ENCODE data around the gene INPP4B.
"Not testable (repeated sequence)": the region's sequence is repeated elsewhere in the genome, so short reads cannot be mapped to it uniquely, and the experiment has no call there.

Gene INPP4B

DNA sequence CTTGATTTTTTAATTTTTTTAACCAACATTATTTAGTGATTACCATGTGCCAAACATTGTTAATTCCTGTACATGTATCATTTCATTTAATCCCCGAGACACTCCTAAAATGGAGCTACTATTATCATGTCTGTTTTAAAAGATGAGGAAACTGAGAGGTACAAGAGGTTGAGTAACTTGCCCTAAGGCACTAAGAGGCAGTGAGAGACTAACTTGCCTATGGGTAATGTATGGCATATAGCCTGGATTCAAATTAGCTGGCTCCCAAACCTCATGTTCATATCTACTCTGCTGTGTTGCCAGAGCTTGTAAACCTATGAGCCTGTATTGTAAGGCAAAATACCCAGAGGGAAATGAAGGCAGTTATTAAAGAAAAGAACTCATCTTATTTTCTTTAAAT, 766.1 kb downstream of the INPP4B start:
- no peak for DNase-seq (ENCODE audit: low read depth)

DNA sequence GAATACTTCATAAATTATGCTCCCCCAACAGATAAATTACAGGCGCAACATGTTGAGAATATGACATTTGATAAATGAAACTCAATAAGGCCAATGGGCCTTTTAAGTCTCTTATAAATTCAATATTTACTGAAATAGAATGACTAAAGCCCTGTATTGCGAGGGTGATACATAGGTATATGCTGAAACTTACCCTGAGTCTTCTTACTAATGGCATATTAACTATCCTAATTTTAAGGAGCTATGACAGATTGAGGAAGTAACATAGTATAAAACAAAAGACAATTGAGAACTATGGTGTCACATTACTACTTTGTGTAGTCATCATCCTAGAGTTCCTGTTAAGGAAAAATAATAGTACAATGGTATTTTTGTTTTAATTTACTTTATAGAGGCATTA, 769.1 kb downstream of the INPP4B start:
- DNase-seq (ENCODE audit: low read depth) = no peak

DNA sequence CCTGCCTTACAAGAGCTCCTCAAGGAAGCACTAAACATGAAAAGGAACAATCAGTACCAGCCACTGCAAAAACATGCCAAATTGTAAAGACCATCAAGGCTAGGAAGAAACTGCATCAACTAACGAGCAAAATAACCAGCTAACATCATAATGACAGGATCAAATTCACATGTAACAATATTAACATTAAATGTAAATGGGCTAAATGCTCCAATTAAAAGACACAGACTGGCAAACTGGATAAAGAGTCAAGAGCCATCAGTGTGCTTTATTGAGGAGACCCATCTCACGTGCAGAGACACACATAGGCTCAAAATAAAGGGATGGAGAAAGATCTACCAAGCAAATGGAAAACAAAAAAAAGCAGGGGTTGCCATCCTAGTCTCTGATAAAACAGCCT, 777.8 kb downstream of the INPP4B start:
- DNase-seq (ENCODE audit: low read depth) = not testable (repeated sequence)

DNA sequence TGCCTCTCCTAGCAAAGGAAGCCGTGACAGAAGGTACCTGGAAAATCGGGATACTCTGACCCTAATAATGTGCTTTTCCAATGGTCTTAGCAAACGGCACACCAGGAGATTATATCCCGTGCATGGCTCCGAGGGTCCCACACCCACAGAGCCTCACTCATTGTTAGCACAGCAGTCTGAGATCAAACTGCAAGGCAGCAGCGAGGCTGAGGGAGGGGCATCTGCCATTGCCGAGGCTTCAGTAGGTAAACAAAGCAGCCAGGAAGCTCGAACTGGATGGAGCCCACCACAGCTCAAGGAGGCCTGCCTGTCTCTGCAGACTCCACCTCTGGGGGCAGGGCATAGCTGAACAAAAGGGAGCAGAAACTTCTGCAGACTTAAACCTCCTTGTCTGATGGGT, 779.5 kb downstream of the INPP4B start:
- not testable (repeated sequence) for DNase-seq (ENCODE audit: low read depth)

DNA sequence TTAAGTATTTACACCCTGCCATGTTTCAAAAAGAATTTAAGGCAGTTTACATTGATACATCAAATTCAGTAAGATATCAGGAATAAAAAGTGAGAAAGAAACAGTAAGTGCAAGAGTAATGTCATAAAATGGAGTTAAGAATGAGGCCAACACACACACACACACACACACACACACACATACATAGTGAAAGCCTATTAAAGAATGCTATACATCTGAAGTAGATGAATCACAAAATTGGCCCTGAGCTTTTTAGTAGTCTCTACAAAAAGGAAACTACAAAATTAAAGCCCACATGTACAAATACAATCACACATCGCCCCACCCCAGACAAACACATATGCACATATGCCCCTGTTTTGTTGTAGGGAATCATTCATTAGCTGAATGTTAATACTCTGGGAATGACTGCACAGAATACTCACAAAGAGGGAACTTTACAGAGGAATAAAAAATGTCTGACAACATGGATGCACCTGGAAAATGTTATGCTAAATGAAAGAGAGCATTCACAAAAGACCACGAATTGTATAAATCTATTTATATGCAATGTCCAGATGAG, 780.9 kb downstream of the INPP4B start:
- no peak for DNase-seq (ENCODE audit: low read depth)

DNA sequence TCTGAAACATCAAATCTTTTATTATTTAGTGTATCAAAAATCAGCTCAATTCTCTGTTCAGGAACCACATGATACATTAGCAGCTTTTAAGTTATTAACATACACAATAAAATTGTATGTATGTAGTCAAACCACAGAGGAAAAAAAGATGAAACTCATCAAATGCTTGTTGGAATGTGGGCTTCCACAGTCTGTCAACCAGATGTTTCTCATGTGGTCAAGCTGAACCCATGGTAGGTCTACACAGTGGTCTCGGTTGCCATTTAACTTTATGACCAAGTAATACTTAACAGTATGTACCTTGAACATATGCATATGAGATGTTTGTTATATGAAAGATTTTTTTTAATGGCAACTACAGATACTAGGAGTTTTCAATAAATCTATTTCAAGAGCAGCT, 781.9 kb downstream of the INPP4B start:
- no peak for DNase-seq (ENCODE audit: low read depth)

DNA sequence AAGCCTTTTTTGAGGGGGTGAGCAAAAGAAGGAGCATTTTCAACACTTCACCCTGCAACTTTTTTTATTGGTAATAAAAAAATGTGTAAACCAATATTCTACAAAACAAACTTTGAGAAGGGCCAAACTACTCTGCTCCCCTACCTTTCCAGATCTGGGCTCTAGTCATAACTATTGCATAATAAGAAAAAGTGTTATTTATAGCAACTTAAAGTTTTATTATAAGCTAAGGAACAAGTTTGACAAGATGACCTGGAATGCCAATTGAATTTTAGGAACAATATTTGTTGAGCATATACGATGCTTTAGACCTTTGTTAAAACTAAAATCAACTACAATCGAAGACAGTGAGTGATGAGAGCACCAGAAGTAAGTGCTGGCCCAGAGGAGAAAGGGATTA, 800.1 kb downstream of the INPP4B start:
- DNase-seq (ENCODE audit: low read depth) = no peak

DNA sequence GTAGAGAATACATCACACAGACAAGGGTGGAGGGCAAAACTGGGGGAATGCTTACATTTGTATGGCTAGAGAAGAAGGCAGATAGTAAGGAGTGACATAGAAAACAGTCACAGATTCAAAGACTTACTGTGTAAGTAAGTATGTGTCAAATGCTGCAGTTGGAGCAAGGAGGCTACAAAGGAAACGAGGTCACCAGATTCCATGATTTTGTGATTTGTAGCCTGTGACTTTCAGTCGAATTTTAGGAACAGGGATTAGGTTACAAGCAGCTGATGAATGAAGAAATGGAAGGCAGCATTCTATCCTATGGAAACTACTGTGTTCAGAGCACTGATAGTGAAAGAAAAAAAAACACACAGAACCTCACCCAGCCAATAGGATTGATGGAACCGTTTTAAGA, 801.8 kb downstream of the INPP4B start:
- no peak for DNase-seq (ENCODE audit: low read depth)

DNA sequence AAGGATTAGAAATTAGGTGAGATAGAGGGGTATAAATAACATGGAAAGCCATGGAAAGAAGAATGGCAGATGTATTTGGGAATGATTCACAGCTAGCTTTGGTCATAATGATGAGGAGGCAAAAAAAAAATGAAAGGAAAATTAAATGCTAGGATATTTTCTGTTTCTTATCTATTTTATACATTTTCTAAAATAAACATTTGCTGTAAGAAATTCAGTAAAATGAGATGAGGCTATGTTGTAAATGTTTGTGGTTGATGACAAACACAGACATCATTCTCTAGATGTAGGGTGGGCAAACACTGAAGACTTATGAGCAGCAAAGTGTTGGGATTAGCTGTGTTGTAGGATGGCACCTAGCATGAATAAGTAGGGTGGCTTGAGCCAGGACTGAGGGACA, 802.6 kb downstream of the INPP4B start:
- DNase-seq (ENCODE audit: low read depth) = no peak

DNA sequence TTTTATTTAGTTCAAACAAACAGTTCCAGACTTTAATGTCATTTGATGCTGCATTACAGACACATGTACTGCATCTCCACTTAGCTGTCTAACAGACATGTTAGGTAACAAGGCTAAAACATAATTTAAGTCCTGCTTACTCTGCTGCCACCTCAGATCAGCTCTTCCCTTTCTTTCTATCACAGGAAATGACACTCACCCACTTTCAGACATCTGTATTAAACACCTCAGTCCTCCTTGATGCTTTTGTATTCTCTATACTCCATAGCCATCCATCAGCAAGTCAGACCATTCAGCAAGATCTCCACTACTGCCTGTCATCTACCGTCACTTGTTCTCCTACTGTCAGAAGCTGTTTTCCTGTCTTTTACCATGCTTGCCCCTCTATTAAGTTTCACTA, 804.3 kb downstream of the INPP4B start:
- DNase-seq (ENCODE audit: low read depth) = no peak

DNA sequence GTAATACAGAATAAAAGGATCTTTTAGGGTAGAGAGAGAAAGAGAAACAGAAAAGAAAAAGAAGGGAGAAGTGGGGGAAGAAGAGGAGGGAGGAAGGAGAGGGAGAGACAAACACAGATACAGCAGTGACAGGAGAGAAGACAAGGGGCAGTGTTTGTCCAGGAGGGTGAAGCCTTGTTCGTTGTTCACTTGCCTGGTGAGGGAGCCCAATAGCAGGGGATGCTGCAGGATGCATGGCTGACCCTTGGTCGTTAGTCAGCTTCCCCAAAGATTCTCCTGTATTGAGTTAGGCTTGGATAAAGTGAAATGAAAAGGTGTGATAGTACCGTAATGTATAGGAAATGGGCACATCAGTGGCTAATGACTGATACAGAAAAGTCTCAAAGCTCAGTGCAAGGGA, 806.1 kb downstream of the INPP4B start:
- DNase-seq (ENCODE audit: low read depth) = no peak

DNA sequence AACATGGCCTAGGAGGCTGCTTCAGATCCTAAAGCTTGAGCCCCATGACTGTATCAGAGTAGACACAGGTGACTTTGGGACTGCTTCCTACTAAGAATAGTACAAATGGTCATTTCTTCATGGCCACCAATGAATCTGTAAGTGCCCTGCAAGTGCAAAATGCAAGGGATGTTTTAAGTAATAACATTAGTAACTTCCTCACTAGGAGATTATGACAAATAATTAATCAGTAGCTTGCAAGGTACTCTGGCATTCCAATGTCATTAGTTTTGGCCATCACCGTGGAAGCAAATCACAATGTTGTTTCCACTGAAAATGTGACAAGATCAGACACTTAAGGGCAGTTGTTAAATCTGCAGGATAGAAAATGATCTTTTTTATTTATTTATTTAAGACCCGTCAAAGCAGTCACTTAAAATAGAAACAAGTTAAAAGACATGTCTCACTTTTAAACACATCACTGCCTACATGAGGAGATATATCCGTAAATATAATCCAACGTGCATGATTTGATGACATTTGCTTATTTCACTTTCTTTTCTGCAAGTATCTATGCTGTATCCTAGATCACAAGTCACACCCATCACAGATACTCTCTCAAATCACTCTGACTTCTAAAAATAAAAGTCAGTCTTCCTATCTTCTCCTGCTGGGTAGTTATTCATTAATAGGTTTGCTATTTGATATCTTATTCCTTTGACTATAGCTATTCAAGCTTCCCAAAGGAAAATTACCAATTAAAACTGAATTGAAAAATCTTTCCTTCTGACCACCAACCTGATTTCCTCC, 809.1 kb downstream of the INPP4B start:
- DNase-seq (ENCODE audit: low read depth) = no peak

DNA sequence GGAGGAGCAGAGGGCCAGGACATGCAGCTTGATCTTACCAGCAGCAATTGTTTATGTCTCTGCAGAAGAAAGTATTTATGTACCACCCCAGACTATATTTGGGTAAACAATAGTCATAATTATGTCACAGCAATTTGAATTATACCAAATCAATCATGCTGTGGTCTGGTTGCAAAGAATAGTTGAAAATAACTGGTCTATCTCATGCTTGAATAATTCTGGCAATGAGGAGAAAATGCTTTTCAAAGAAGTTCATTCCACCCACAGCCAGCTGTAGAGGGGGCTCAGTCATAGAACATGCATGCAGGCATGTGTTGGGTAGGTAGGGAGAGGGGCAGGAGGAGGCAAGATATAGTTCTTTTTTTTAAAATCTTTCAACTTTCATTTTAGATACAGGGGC, 810.5 kb downstream of the INPP4B start:
- DNase-seq (ENCODE audit: low read depth) = no peak

DNA sequence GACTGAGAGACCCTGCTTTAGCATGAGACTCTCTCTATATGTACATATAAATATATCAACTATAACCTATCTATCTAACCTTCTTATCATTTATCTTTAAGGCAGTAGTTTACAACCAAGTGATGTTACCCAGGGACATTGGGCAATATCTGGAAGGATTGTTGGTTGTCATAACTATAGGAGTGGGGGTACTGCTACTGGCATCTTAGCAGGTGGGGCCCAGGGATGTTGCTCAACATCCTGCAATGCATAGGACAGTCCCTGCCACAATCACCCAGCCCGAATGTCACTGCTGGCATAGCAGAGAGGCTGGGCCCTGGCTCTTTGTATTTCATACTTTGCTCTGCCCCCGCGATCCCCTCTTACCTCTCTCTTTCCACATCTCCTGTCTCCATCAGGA, 812.0 kb downstream of the INPP4B start:
- DNase-seq (ENCODE audit: low read depth) = no peak

DNA sequence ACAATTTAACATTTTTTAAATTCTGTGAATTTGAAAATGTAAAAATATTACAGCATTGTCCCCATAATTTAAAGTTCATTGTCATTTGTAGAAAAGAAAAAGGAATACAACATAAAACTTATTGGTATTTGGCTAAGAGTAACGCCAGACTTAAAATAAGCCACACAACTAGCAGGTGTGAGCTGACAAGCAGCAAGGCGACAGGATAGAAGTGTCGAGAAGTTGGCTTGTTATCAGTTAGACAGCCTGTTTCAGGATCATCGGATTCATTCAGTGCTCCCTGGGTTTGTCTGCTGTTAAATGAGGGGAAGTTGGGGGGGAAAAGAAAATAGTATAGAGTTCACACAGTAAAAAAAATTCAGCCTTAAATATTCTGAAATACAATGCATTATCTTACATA, 816.1 kb downstream of the INPP4B start:
- DNase-seq (ENCODE audit: low read depth) = no peak

DNA sequence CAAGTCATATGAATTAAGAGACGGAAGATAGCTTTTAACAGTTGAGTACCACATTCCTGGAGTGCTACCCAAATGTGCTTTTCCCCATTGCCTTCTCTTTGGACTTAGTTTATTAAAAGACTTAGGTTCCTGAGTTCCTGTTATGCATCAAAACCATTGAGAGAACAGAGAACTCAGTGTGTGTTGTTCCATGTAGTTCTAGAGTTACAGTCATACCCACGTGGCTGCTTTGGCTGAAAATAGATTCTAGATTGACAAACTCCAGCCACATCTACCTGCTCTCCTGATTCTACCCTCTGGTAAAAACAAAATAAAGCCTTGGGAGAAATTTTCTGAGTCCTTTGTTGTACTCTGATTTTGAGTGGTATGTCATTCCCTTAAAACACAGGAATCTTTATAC, 824.3 kb downstream of the INPP4B start:
- no peak for DNase-seq (ENCODE audit: low read depth)

DNA sequence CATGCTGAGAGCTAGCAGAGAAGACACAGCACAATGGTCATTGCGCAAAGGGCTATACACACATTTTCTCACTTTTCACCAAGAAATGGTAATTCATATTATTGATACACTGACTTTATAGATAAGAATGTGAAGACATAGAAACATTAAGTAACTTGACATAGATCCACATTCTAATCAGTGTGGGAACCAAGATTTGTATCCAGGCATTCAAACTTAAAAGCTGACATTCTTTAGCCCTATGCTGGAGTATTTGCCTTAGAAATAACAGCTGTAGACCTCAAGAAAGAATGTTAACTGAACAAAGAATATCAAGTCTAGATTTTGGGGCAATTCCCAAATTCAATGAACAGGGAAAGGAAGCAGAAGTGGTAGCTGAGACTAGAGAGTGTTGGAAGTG, 824.9 kb downstream of the INPP4B start:
- no peak for DNase-seq (ENCODE audit: low read depth)

DNA sequence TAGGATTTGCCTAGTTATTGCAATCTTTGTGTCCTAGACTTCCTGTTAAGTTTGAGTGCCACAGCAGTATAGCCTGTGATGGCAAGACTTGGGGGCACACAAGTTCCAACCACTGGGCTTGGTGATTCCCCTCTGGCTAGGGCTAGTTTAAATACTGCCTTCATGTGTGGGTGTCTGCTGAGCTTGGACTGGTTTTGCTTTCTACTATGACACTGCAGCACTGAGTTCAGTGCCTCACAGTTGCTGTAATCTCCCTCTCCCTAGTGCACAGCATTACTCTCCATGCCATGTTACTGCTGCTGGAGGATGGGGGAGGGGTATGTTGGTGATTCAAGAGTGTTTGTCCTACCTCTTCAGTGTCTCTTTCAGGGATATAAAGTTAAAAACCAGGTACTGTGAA, 830.1 kb downstream of the INPP4B start:
- DNase-seq (ENCODE audit: low read depth) = no peak

DNA sequence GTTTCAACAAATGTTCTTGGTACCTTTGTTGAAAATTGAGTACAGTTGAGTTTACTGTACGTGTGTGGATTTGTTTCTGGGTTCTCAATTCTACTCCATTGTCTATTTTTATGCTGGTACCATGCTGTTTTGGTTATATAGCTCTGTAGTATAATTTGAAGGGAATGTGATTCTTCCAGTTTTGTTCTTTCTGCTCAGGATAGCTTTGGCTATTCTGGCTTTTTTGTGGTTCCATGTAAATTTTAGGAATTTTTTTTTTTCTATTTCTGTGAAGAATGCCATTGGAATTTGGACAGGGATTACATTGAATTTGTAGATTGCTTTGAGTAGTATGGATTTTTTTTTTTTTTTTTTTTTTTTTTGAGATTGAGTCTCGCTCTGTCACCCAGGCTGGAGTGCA, 836.4 kb downstream of the INPP4B start:
- DNase-seq (ENCODE audit: low read depth) = no peak

DNA sequence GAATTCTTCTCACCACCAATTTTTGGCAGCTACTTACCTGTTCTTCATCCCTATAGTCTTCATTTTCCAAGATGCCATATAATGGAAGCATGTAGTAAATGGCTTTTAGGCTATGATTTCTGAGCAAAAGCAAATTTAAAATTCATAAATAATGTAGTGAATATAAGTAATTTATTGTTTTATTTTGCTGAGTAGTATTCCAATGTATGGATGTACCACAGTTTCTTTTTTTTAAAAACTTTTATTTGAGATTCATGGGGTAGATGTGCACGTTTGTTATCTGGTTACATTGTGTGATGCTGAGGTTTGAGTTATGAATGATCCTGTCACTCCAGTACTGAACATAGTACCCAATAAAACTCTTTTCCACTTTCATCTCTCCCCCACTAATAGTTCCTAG, 840.6 kb downstream of the INPP4B start:
- DNase-seq (ENCODE audit: low read depth) = no peak

DNA sequence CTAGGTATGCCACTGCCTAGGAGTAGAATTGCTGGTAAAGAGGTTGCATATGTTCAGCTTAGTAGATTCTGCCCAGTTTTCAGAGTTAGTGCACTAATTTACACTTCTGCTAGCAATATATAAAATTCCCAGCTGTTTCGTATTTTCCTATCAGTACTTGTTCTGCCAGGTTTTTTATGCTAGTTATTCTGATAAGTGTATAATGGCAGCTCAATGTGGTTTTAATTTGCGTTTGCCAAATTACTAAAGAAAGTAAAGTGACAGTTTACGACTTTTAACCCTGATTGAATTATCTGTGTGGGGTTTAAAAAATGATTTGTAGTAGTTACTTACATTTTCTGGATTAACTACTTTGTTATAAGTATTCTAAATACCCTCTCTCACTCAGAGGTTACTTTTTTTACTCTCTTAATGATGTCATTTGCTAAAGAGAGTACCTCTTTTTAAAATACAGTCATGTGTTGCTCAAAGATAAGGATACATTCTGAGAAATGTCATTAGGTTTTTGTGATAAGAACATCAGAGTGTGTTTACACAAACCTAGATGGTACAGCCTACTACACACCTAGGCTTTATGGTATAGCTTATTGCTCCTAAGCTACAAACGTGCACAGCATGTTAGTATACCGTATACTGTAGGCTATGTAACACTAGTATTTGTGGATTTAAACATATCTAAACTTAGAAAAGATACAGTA, 846.5 kb downstream of the INPP4B start:
- DNase-seq (ENCODE audit: low read depth) = no peak

DNA sequence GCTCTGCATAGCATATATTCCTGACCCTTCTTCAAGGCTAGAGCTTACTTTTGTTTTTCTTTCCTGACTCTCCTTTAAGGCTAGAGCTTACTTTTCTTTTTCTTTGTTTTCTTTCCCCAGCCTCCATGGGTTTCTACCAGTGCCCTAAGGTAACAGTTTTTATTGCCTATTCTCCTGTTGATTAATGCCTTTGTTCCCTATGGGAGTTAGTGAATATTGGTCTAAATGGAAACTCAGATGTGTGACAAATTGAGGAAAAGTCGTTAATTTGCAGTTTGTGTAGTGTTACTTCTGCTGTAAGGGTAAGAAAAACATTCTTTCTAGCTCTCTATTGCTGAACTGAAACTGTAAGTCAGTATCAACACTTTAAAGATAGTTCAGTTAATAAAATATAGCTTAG, 851.0 kb downstream of the INPP4B start:
- DNase-seq (ENCODE audit: low read depth) = no peak

DNA sequence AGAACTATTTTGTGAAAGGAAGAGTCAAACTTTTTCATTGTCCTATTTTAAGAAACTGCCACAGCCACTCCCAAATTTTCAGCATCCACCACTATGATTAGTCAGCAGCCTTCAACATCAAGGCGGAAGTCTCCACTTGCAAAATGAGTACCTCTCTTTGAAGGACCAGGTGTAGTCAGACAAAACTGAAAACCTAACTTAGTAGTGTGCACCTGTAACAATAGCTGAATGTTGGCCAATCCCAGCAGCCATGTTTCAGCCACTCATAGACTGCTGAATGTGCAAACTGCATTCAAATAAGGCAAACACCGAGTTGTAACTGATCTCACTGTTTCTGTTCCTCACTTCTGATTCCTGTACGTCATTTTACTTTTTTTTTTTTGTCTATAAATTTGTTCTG, 868.7 kb downstream of the INPP4B start:
- DNase-seq (ENCODE audit: low read depth) = no peak
